T-helper 2 cell (primary cell): ENCODE data around the gene USP8.

Experiments used
- DNase-seq, 5 experiments: peaks; one replicate each; pipeline versions ENCODE4 v3.0.0 to v3.0.0-alpha.2; 2012 to 2022

The USP8 gene

DNA sequence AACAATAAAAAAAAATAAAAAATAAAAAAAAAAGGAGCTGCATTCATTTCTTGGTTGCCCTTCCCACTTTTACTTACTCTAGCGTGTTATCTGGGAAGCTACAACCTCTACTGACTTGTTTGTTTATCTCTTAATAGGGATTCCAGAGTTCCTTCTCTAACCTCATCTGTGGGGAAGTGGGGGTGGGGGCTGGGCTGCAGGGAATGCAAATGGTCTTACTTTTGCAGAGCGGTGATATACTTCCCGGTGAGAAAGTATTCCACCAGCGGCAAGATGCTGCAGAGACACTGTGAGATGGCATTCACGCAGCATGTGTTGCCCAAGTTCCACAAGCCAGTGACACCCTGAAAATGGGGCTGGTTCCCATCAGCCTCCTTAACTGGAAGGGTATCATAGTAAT, 120.2 kb downstream of the USP8 start:
- no peak for DNase-seq

DNA sequence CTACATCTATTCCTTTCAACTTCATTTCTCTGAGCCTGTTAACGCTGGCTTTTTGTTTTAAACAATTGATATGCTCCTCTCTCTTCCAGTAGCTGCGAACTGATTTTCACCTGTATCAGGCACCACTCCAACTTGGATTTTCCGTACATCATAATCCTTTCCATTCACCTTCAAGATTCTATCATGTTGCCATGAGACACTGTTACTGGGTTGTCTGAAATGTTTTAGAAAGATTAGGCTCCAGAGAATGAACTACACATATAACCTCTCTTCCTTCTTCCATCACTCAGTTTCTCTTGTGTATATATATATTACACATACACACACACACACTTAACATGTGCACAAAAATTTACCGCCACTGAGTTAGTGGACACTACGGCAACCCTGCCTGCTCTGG, 122.4 kb downstream of the USP8 start, which contains the start of gene USP50:
Gene USP50, minus strand, starts transcription at position 101 of the 400 bp plus-strand sequence. CDS start 141 bp downstream, outside the sequence.
- DNase-seq, result no peak

DNA sequence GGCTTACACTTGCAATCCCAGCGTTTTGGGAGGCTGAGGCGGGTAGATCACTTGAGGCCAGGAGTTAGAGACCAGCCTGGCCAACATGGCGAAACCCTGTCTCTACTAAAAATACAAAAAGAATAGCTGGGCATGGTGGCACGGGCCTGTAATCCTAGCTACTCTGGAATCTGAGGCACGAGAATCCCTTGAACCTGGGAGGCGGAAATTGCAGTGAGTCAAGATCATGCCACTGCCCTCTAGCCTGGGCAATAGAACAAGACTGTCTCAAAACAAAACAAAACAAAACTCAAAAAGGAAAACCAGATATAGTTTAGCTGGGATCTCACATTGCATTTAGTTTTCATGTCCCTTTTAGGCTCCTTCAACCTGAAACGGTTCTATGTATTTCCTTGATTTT, 125.1 kb downstream of the USP8 start:
- DNase-seq, result no peak

DNA sequence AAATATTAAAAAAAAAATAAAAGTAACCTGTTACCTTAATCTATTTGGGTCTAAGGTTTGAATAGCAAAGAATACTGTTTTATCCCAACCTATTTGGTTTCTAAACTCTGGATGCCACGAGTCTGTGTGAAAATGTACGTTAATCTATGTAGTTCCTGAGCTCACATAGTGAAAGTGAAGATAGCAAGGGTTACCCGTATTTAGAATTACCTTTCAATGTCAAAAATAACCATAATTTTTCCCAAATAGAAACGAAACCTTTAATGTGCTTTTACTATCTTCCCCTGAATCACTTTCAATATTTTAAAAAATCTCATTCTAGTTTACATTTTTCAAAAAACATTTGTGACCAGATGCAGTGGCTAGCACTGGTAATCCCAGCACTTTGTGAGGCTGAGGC, 128.0 kb downstream of the USP8 start:
- peak in 1 of 5 experiments; percentile 32 for DNase-seq

DNA sequence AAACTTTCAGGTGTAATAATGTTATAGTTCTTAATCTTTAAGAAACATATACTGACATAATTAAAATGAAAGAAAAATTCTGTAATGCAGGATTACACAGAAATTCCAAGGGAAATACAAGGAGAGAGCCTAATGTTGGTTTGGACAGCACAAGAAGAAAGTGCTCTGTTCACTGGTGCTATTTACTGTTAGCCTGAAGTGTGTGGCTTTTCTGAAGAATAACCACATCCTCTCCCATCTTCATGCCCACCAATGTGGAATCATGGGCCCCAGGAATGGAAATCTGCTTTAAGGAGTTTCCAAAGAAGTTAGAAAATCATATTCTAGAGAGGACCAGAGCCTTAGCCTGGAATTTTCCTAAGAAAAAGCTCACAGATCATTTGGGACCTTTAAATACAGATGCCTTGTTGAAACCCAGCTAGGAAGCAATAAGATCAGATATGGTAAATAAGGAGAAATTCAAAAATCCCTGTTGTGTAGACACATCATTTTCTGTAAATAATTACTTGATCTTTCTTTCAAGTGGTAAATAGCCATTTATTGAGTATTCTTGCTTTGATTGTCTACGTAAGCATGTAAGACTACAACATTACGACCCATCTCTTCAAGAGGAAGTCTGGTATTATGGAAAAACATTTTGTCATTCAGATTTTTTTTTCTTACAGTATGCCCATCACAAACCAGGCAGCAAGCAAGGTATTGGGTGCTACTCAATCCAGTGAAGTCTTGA, 132.6 kb downstream of the USP8 start:
- DNase-seq, result peak in 1 of 5 experiments; percentile 74

DNA sequence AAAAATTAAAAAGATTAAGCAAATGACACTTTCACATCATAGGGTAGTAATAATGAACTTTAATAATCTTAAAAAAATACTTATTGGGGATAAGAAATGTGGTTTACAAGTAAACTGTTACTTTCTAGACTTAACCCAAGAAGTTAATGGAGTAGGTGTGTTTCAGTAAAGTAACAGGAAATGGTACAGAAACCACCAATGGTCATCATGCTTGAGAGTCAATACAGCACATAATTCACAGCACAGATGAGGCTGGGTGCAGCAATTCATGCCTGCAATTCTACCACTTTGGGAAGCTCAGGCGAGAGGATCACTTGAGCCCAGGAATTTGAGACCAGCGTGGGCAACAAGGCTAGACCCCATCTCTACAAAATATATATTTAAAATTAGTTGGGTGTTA, 133.8 kb downstream of the USP8 start:
- DNase-seq, result peak in 1 of 5 experiments; percentile 66

DNA sequence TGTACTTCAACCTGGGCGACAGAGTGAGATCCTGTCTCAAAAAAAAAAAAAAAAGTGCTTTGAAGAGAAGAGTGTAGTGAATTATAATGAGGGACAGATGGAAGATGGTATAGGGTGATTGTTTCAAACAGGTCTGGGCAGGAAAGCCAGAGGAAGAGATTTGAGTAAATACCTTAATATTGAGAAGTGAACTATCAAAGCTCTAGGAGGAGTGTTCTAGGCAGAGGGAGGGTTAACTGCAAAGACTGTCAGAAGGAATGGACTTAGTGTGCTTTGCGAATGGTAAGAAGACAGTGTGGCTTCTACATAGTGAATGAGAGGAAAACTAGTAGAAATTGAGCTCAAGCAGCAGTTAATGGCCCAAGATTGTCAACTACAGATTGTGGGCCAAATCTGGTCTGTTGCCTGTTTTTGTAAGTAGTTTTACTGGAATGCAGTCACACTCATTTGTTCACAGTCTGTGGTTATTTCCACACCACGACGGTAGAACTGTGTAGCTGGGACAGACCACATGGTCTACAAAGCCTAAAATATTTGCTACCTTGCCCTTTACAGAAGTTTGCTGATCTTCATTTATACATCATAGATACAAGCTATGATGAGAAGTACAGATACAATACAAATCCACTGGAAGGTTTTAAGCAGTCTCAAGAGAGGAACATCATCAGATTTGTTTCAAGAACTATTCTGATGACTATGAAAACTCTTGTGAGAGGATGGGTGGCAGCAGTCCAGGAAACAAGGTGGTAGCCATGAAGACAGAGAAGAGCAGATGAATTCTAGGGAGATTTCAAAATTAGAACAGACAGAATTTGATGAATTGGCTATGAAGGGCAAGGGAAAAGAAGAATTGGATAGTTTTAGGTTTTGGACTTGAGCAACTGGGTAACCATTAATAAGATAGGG, 138.8 kb downstream of the USP8 start:
- peak in 1 of 5 experiments; percentile 94 for DNase-seq

DNA sequence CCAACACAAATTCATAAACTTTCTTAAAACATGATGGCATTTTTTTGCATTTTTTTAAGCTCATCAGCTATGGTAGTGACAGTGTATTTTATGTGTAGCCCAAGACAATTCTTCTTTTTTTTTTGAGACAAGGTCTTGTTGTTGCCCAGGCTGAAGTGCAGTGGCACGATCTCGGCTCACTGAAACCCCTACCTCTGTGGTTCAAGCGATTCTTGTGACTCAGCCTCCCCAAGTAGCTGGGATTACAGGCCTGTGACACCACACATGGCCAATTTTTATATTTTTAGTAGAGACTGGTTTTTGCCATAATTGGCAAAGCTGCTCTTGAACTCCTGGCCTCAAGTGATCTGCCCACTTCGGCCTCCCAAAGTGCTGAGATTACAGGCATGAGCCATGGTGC, 139.6 kb downstream of the USP8 start:
- DNase-seq, result peak in 1 of 5 experiments; percentile 36
